Neutrophil (primary cell): ENCODE results near the gene SRXN1.

Experiments used
- H3K27ac ChIP-seq: fragments of 200-600 bp; sonication (generic); 2 replicates; pipeline ENCODE4 v1.5.1; 2016; ENCODE audit warnings: mild to moderate bottlenecking, moderate library complexity
- H3K27me3 ChIP-seq: fragments of 200-600 bp; sonication (generic); 2 replicates; pipeline ENCODE4 v1.6.0; 2016; ENCODE audit warnings: mild to moderate bottlenecking
- H3K36me3 ChIP-seq: fragments of 200-600 bp; sonication (generic); 2 replicates; pipeline ENCODE4 v1.5.1; 2017
- H3K4me1 ChIP-seq, 2 experiments: fragments of 200-600 bp in 1 of 2; sonication (generic) in 1 of 2; 1 replicate in 1 of 2; 2 replicates in 1 of 2; pipeline versions ENCODE4 v1.5.1 to v1.6.1; 2013 to 2016; ENCODE audit warnings: low read depth in 1 of 2, low read length in 1 of 2, mild to moderate bottlenecking in 1 of 2, moderate library complexity in 1 of 2; ENCODE audit not compliant: control insufficient read depth in 1 of 2, insufficient read depth in 1 of 2
- H3K4me3 ChIP-seq, 2 experiments: fragments of 200-600 bp in 1 of 2; sonication (generic) in 1 of 2; 1 replicate in 1 of 2; 2 replicates in 1 of 2; pipeline ENCODE4 v1.5.1; 2013 to 2016; ENCODE audit warnings: low read depth in 1 of 2, low read length in 1 of 2, mild to moderate bottlenecking in 1 of 2, moderate library complexity in 1 of 2
- H3K9me3 ChIP-seq: fragments of 200-600 bp; sonication (generic); 2 replicates; pipeline ENCODE4 v1.5.1; 2016
- TF ChIP-seq, protein P1 (sequence below): fragments of 200-600 bp; sonication (generic); IDR thresholded peaks from 2 replicates; pipeline ENCODE4 v1.5.1; 2016; ENCODE audit warnings: antibody characterized with exemption

The SRXN1 gene

DNA sequence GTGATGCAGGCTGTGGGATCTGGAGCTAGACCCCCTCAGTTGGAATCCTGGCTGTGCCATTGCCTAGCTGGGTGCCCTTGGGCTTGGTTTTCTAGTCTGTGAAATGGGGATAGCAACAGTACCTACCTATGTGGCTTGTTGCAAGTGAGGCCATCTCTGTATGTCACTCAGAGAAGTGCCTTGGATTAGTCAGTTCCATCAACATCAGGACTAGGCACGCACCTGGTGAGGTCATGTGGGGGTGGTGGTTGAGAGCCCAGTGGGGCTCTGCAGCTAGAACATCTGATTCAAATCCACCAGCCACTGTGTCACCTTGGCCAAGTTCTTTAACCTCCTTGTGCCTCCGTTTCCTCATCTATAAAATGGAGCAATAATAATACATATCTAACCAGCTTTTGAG is 55.4 kb downstream of the SRXN1 start:
- Histone ChIP-seq H3K27ac (no peak overlapping the region), H3K36me3 (no peaks in the 10 kb centered on the region), H3K27me3 (peaks cover 6% of the 10 kb centered on the region), H3K9me3 (no peaks in the 10 kb centered on the region), H3K4me3 (no peak overlapping the region), H3K4me1 (no peaks in the 10 kb centered on the region)
- TF ChIP-seq, protein P1, sequence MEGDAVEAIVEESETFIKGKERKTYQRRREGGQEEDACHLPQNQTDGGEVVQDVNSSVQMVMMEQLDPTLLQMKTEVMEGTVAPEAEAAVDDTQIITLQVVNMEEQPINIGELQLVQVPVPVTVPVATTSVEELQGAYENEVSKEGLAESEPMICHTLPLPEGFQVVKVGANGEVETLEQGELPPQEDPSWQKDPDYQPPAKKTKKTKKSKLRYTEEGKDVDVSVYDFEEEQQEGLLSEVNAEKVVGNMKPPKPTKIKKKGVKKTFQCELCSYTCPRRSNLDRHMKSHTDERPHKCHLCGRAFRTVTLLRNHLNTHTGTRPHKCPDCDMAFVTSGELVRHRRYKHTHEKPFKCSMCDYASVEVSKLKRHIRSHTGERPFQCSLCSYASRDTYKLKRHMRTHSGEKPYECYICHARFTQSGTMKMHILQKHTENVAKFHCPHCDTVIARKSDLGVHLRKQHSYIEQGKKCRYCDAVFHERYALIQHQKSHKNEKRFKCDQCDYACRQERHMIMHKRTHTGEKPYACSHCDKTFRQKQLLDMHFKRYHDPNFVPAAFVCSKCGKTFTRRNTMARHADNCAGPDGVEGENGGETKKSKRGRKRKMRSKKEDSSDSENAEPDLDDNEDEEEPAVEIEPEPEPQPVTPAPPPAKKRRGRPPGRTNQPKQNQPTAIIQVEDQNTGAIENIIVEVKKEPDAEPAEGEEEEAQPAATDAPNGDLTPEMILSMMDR: no peak
